Activated CD4-positive, alpha-beta T cell treated with anti-CD3 and anti-CD28 coated beads, Interleukin-2, amount 10 ng/mL, durations not matched to agents 7 days and 5 days (primary cell): ENCODE results near the gene CEP112. TPM values are rescaled to one million over a fixed set of nuclear protein-coding genes. Genes with fewer than 3 reads are reported as not detected.
"Not testable (repeated sequence)": the region's sequence is repeated elsewhere in the genome, so short reads cannot be mapped to it uniquely, and the experiment has no call there.

ENCODE experiments used
- CTCF ChIA-PET: fragments of 350-600 bp; sonication (Branson Sonifier 250); formaldehyde crosslinking; loops from one replicate; lab custom pipeline; 2021; ENCODE audit warnings: antibody characterized with exemption; lab: Charles Lee
- POLR2A ChIA-PET: fragments of 350-600 bp; sonication (Branson Sonifier 250); formaldehyde crosslinking; loops from one replicate; lab custom pipeline; 2021; ENCODE audit warnings: antibody characterized with exemption; lab: Charles Lee
- DNase-seq: peaks from one replicate; pipeline ENCODE4 v3.0.0-alpha.2; 2020
- H3K27ac Mint-ChIP-seq: one replicate; pipeline ENCODE4 v1.8.0; 2021; ENCODE audit warnings: mild to moderate bottlenecking, moderate library complexity, mixed read lengths
- H3K27me3 Mint-ChIP-seq: one replicate; pipeline ENCODE4 v1.8.0; 2021; ENCODE audit warnings: mixed read lengths
- H3K36me3 Mint-ChIP-seq: one replicate; pipeline ENCODE4 v1.8.0; 2021; ENCODE audit warnings: low read depth, mixed read lengths
- H3K4me1 Mint-ChIP-seq: one replicate; pipeline ENCODE4 v1.8.0; 2021; ENCODE audit warnings: mixed read lengths
- H3K4me3 Mint-ChIP-seq: one replicate; pipeline ENCODE4 v1.8.0; 2021; ENCODE audit warnings: mild to moderate bottlenecking, moderate library complexity, mixed read lengths
- H3K9me3 Mint-ChIP-seq: one replicate; pipeline ENCODE4 v1.8.0; 2021; ENCODE audit warnings: mixed read lengths
- total RNA-seq, 2 experiments: library from RNA; stranded (reverse); gene quantifications; one replicate each; pipeline ENCODE4 v1.2.3, GENCODE V29; 2021

CEP112 gene
- total RNA-seq, 2 experiments from 2014 or later: 4.0 to 4.2 TPM

DNA sequence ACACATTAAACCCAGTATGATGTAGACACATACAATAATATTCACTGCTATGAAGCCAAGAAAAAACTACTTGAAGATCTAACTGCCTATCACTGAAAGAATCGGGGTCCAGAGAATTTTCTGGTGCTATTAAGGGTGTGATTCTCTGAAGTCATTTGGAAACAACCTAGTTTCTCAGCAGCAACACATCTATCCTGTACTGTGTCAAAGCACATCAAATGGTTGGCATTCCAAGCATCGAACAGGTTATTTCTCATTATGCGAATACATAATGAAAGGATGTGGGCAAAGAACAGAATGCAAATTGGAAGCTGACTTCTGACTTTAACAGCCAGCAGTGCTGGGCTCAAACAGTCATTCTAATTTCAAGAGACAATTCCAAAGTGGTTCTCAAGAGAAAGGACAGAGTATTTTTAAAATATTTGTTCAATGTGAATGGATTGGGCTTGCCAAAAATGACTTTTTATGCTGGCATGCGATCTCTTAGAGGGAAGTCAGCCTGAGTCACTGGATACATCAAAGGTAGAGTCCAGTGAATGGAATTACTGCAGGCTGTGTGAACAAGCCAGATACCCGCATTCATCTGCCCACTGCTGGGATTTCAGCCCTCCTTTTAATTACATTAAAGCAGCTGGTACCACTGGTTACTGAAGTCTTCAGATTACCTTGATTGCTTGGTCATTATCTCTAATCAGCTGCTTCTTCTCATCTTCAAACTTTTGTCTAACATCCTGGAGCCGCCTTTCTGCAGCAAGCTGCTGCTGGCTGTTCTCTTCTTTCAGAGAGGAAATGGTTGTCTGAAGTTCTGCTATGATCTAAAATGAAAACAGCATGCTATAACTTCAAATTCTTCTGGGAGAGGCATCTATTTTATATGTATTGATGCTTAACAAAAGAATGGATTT lies 449.3 kb downstream of the CEP112 start:
- POLR2A ChIA-PET: interaction anchor here (0.7 kb wide), 1 partner anchor 255 kb away, joined by 4 read pairs; no protein-coding TSS in a partner anchor
- peaks cover 1% of the 10 kb centered on the region for H3K36me3 Mint-ChIP-seq
- peak overlapping the region; percentile 33 for H3K27ac Mint-ChIP-seq
- H3K4me1 Mint-ChIP-seq: peaks cover 17% of the 10 kb centered on the region
- DNase-seq: no peak
- H3K9me3 Mint-ChIP-seq: no peaks in the 10 kb centered on the region
- CTCF ChIA-PET: no interaction called here
- no peak overlapping the region for H3K4me3 Mint-ChIP-seq
- H3K27me3 Mint-ChIP-seq: peaks cover 3% of the 10 kb centered on the region

- H3K9me3 Mint-ChIP-seq: peaks cover 3% of the 10 kb centered on the region
- DNase-seq: no peak
- no peak overlapping the region for H3K4me3 Mint-ChIP-seq
- no peaks in the 10 kb centered on the region for H3K27me3 Mint-ChIP-seq
- peaks cover 17% of the 10 kb centered on the region for H3K4me1 Mint-ChIP-seq
- H3K27ac Mint-ChIP-seq: no peak overlapping the region
- ChIA-PET POLR2A (no interaction called here), CTCF (no interaction called here)
- H3K36me3 Mint-ChIP-seq: peaks cover 1% of the 10 kb centered on the region
These were observed 450.2 kb downstream of the CEP112 start for GRCh38 chr17:65741710-65742109.

DNA sequence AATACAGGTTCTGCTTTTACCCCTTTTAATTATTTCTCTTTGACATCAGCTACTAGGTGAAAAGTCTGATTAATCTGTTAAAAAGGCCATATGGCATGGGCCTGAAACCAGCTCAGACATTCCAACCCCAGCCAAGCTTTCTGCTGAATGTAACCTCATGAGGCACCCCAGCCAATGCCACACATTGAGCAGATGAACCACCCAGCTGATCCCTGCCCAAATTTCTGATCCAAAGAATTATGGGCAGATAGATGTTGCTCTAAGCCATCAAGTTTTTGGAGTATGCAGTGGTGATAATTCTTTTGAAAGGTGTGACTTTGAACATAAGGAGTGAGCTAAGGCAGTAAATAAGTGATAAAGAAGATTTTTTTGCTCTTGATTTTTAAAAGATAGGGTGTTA lies 452.9 kb downstream of the CEP112 start:
- Mint-ChIP-seq H3K9me3 (peaks cover 6% of the 10 kb centered on the region), H3K27me3 (no peaks in the 10 kb centered on the region), H3K36me3 (peaks cover 1% of the 10 kb centered on the region), H3K4me1 (peaks cover 17% of the 10 kb centered on the region), H3K27ac (no peak overlapping the region), H3K4me3 (no peak overlapping the region)
- POLR2A ChIA-PET: no interaction called here
- no peak for DNase-seq
- CTCF ChIA-PET: interaction anchor here (0.6 kb wide), 1 partner anchor 109 kb away, joined by 4 read pairs; no protein-coding TSS in a partner anchor

- Mint-ChIP-seq H3K27ac (no peak overlapping the region), H3K27me3 (no peaks in the 10 kb centered on the region), H3K9me3 (peaks cover 6% of the 10 kb centered on the region), H3K4me1 (peaks cover 17% of the 10 kb centered on the region), H3K4me3 (no peak overlapping the region), H3K36me3 (peaks cover 1% of the 10 kb centered on the region)
- POLR2A ChIA-PET: no interaction called here
- no peak for DNase-seq
- CTCF ChIA-PET: no interaction called here
These were observed 454.5 kb downstream of the CEP112 start for GRCh38 chr17:65737451-65737850.

DNA sequence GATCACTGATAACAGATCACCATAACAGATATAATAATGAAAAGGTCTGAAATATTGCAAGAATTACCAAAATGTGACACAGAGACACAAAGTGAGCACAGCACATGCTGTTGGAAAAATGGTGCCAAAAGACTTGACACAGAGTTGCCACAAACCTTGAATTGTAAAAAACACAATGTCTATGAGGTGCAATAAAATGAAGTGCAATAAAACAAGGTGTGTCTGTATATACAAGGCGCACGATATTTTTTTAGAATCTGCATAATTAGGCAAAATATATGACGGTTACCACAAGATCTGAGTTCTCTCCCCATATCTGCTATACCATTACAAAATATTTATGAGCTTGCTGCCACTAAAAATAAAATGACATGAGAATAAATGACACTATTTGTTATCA lies 458.6 kb downstream of the CEP112 start:
- ChIA-PET POLR2A (no interaction called here), CTCF (no interaction called here)
- no peak for DNase-seq
- peaks cover 2% of the 10 kb centered on the region for H3K36me3 Mint-ChIP-seq
- H3K27ac Mint-ChIP-seq: no peak overlapping the region
- peaks cover 20% of the 10 kb centered on the region for H3K4me1 Mint-ChIP-seq
- no peaks in the 10 kb centered on the region for H3K27me3 Mint-ChIP-seq
- H3K4me3 Mint-ChIP-seq: no peak overlapping the region
- peaks cover 12% of the 10 kb centered on the region for H3K9me3 Mint-ChIP-seq

DNA sequence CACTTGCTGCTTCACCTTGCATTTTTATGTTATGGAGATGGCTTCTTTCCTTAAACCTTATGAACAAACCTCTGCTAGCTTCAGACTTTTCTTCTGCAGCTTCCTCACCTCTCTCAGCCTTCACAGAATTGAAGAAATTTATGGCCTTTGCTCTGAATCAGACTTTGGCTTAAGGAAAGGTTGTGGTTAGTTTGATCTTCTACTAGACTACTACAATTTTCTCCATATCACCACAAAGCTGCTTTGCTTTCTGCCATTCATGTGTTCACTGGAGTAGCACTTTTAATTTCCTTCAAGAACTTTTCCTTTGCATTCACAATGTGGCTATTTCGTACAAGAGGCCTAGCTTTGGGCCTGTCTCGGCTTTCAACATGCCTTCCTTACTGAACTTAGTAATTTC lies 459.3 kb downstream of the CEP112 start:
- H3K4me3 Mint-ChIP-seq, H3K27ac Mint-ChIP-seq, H3K36me3 Mint-ChIP-seq, POLR2A ChIA-PET, DNase-seq, H3K27me3 Mint-ChIP-seq: not testable (repeated sequence)
- H3K4me1 Mint-ChIP-seq: peaks cover 20% of the 10 kb centered on the region
- H3K9me3 Mint-ChIP-seq: peaks cover 12% of the 10 kb centered on the region
- CTCF ChIA-PET: interaction anchor here (1.1 kb wide), 1 partner anchor 16 kb away, joined by 3 read pairs; no protein-coding TSS in a partner anchor

DNA sequence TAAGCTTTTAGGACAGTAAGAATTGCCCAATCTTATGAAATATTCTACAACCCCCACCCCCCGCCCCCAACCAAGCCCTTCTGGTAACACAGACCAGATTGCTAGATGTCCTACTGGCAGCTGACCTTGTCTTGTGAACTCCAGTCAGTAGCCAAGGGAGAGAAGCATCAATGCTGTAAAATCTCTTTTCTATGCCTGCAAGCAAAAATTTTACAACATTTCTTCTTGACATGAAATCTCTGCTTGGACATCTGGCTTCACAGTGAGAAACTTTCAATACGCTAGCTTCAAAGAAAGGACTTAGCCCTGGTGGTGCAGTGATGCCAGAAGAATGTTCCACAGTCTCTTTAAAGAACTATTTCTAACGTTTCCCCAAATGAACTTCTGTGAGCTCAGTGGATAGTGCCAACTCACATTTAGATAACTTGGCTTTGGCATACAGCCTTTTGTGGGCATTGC lies 461.2 kb downstream of the CEP112 start:
- no peak for DNase-seq
- POLR2A ChIA-PET: no interaction called here
- Mint-ChIP-seq H3K27ac (no peak overlapping the region), H3K36me3 (peaks cover 2% of the 10 kb centered on the region), H3K4me3 (no peak overlapping the region), H3K4me1 (peaks cover 20% of the 10 kb centered on the region), H3K27me3 (no peaks in the 10 kb centered on the region), H3K9me3 (peaks cover 6% of the 10 kb centered on the region)
- CTCF ChIA-PET: interaction anchor here (0.6 kb wide), 1 partner anchor 499 kb away, joined by 3 read pairs; no protein-coding TSS in a partner anchor

DNA sequence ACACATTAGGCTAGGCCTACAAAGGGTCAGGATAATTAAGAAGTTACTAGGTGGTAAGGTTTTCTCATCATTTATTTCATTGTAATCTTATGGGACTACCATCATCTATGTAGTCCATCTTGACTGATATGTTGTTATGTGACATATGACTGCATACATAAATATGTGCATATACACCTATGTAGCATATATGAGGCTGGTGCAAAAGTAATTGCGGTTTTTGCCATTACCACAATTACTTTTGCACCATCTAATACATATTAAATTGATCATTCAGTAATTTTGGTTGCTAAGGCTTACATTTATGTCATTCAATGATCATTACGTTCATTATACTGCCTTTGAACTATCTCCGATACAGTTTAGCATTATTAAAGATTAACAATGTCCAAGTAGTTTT lies 462.7 kb downstream of the CEP112 start:
- no peak overlapping the region for H3K27ac Mint-ChIP-seq
- H3K36me3 Mint-ChIP-seq: peaks cover 2% of the 10 kb centered on the region
- CTCF ChIA-PET: no interaction called here
- POLR2A ChIA-PET: no interaction called here
- no peaks in the 10 kb centered on the region for H3K27me3 Mint-ChIP-seq
- DNase-seq: no peak
- H3K4me3 Mint-ChIP-seq: no peak overlapping the region
- peaks cover 6% of the 10 kb centered on the region for H3K9me3 Mint-ChIP-seq
- H3K4me1 Mint-ChIP-seq: peaks cover 20% of the 10 kb centered on the region

GRCh38 chr17:65727832-65728231 lies 464.1 kb downstream of the CEP112 start:
- Mint-ChIP-seq H3K27me3 (no peaks in the 10 kb centered on the region), H3K36me3 (peaks cover 2% of the 10 kb centered on the region), H3K27ac (no peak overlapping the region), H3K4me3 (no peak overlapping the region), H3K9me3 (peaks cover 6% of the 10 kb centered on the region), H3K4me1 (peaks cover 14% of the 10 kb centered on the region)
- no peak for DNase-seq
- CTCF ChIA-PET: no interaction called here
- POLR2A ChIA-PET: no interaction called here

DNA sequence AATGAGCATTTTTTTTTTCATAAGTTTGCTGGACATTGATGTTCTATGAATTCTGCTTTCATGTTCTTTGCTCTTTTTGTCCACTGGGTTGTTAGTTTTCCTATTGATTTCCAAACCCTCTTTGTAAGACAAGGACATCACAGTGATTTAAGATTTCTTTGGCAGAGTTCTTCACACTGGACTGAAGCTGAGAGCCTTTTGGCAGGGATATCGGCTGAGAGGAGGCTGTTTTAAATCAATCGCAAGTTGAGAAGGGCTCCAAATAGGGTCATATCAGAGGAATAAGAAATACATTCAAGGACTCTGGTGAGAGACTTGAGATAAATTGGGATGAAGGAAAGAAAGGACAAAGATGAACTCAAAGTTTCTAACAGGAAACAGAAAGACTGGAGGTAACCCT lies 464.7 kb downstream of the CEP112 start:
- H3K27me3 Mint-ChIP-seq: no peaks in the 10 kb centered on the region
- DNase-seq: no peak
- no peak overlapping the region for H3K27ac Mint-ChIP-seq
- H3K36me3 Mint-ChIP-seq: peaks cover 2% of the 10 kb centered on the region
- POLR2A ChIA-PET: no interaction called here
- CTCF ChIA-PET: no interaction called here
- peaks cover 9% of the 10 kb centered on the region for H3K4me1 Mint-ChIP-seq
- no peak overlapping the region for H3K4me3 Mint-ChIP-seq
- peaks cover 6% of the 10 kb centered on the region for H3K9me3 Mint-ChIP-seq

DNA sequence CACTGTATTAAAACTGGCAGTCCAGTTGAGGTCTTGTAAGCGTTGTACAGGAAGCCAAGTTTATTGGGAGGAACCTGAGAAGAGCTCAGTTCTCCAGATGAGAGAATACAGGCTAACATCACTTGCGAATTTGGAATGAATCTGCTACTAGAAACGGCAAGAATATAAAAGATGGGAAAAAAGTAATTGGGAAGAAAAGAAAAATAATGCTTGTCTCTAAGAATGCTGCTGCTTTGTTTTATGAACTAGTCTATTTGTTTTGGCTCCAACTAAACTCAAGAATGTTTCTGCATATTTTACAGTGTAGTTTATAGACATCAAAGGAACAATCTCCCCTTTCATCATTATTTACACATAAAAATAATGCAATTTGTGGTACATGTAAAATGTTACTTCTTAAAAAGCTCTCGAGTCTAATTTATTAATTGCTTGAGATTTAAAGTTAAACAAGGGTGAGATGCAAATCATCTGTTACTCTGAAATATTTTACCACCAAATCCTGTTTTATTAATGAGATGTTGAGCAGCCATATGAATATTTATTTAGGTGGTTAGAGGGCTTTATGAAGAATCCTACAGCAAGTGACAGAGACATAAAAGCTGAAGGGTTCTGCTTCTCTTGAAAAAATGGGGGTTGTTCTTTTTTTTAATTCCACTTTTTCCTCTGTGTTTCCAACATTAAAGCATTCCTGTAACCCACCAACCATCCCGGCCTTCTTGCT lies 468.3 kb downstream of the CEP112 start:
- Mint-ChIP-seq H3K4me1 (no peaks in the 10 kb centered on the region), H3K27ac (no peak overlapping the region), H3K27me3 (peaks cover 1% of the 10 kb centered on the region), H3K9me3 (no peaks in the 10 kb centered on the region), H3K4me3 (no peak overlapping the region), H3K36me3 (no peaks in the 10 kb centered on the region)
- ChIA-PET CTCF (interaction anchor here (0.8 kb wide), 1 partner anchor 50 kb away, joined by 3 read pairs; no protein-coding TSS in a partner anchor), POLR2A (no interaction called here)
- no peak for DNase-seq

- no peaks in the 10 kb centered on the region for H3K36me3 Mint-ChIP-seq
- peaks cover 3% of the 10 kb centered on the region for H3K27me3 Mint-ChIP-seq
- POLR2A ChIA-PET: no interaction called here
- H3K4me1 Mint-ChIP-seq: no peaks in the 10 kb centered on the region
- CTCF ChIA-PET: no interaction called here
- H3K9me3 Mint-ChIP-seq: no peaks in the 10 kb centered on the region
- DNase-seq: no peak
- no peak overlapping the region for H3K4me3 Mint-ChIP-seq
- H3K27ac Mint-ChIP-seq: no peak overlapping the region
These were observed 473.3 kb downstream of the CEP112 start for GRCh38 chr17:65718601-65719000.
